Esophagus muscularis mucosa (tissue), 4 donors: ENCODE data around the gene SPRR1B. TPM values are rescaled to one million over a fixed set of nuclear protein-coding genes. Genes with fewer than 3 reads are reported as not detected.
A peak's percentile ranks its signal among the peaks of the same experiment; 100 is the strongest.

Source experiments
- DNase-seq: peaks from one replicate; pipeline ENCODE4 v3.0.0-alpha.2; 2017; ENCODE audit errors: extremely low spot score
- H3K27ac ChIP-seq, 4 donors: fragments of 200-600 bp; sonication (generic); replicated peaks in 1 of 4; 1 replicate in 3 of 4; 2 replicates in 1 of 4; pipeline ENCODE4 v1.5.1; 2016 to 2019; ENCODE audit warnings: mild to moderate bottlenecking in 1 of 4
- H3K27me3 ChIP-seq, 4 donors: fragments of 200-600 bp; sonication (generic); one replicate each; pipeline versions ENCODE4 v1.5.1 to v1.6.0; 2016 to 2019
- H3K36me3 ChIP-seq, 4 donors: fragments of 200-600 bp; sonication (generic); one replicate each; pipeline ENCODE4 v1.5.1; 2016 to 2019
- H3K4me1 ChIP-seq, 4 donors: fragments of 200-600 bp; sonication (generic); one replicate each; pipeline ENCODE4 v1.5.1; 2016 to 2019
- H3K4me3 ChIP-seq, 4 donors: fragments of 200-600 bp; sonication (generic); 1 replicate in 2 of 4; 2 replicates in 2 of 4; pipeline ENCODE4 v1.5.1; 2016 to 2019; ENCODE audit warnings: mild to moderate bottlenecking in 4 of 4, moderate library complexity in 1 of 4
- H3K9me3 ChIP-seq, 4 donors: fragments of 200-600 bp; sonication (generic); 1 replicate in 3 of 4; 2 replicates in 1 of 4; pipeline ENCODE4 v1.5.1; 2016 to 2019
- CTCF ChIP-seq, 3 experiments: fragments of 200-600 bp in 2 of 3; fragments of 450-650 bp in 1 of 3; sonication (generic) in 2 of 3; IDR thresholded peaks; one replicate each; pipeline ENCODE4 v1.5.1; 2017 to 2019; ENCODE audit warnings: antibody characterized with exemption in 3 of 3, mild to moderate bottlenecking in 2 of 3, moderate library complexity in 1 of 3
- EP300 ChIP-seq: sonication (generic); formaldehyde crosslinking; IDR thresholded peaks from one replicate; pipeline ENCODE4 v1.6.1; 2017; ENCODE audit warnings: antibody characterized with exemption
- POLR2A ChIP-seq: fragments of 450-650 bp; IDR thresholded peaks from one replicate; pipeline ENCODE4 v1.6.1; 2017; ENCODE audit warnings: antibody characterized with exemption, moderate library complexity, mild to moderate bottlenecking, low read depth
- POLR2AphosphoS5 ChIP-seq, 2 donors: sonication (generic); formaldehyde crosslinking; IDR thresholded peaks; one replicate each; pipeline ENCODE4 v1.6.1; 2017; ENCODE audit warnings: antibody characterized with exemption in 2 of 2
- WGBS: methylation state at CpG from one replicate; pipeline ENCODE4 v1.1.5; 2018; 5-methylcytosine and 5-hydroxymethylcytosine counted together
- intact Hi-C: fragments of 100-400 bp; cut with DNase I; formaldehyde crosslinking; loops from one replicate; pipeline ENCODE4 v1.15.1; 2023
- total RNA-seq, 4 donors: library from RNA; depleted of rRNA; stranded (reverse); fragments of >200 nt; gene quantifications; one replicate each; pipeline versions ENCODE4 v1.1.0 to v1.2.1, GENCODE V29; 2016

SPRR1B gene
- total RNA-seq, 4 donors from 2014 or later: not detected

- H3K27me3 ChIP-seq: no peaks in the 10 kb centered on the region
- no peak overlapping the region for H3K4me3 ChIP-seq
- H3K27ac ChIP-seq: no peak overlapping the region
- peaks cover 0 to 12% (median 3%) of the 10 kb centered on the region in 4 donors for H3K9me3 ChIP-seq
- intact Hi-C loops: no loop called here
- WGBS: 84% methylated on average over 6 of the region's 6 CpGs
- H3K4me1 ChIP-seq: no peaks in the 10 kb centered on the region
- peak; percentile 72 for DNase-seq
- TF ChIP-seq CTCF (IDR thresholded peaks at IDR 0.05) (no peak), EP300 (no peak), POLR2A (no peak), POLR2AphosphoS5 (IDR thresholded peaks at IDR 0.05) (no peak)
- no peaks in the 10 kb centered on the region for H3K36me3 ChIP-seq
These were observed 37.8 kb upstream of the SPRR1B start for GRCh38 chr1:152993186-152993585.

- Histone ChIP-seq H3K36me3 (no peaks in the 10 kb centered on the region), H3K27ac (no peak overlapping the region), H3K27me3 (no peaks in the 10 kb centered on the region), H3K4me1 (no peaks in the 10 kb centered on the region), H3K4me3 (no peak overlapping the region), H3K9me3 (peaks cover 0 to 12% (median 3%) of the 10 kb centered on the region in 4 donors)
- WGBS: 62% methylated on average over 1 of the region's 1 CpG
- intact Hi-C loops: no loop called here
- DNase-seq: no peak
- TF ChIP-seq POLR2AphosphoS5 (IDR thresholded peaks at IDR 0.05) (no peak), CTCF (IDR thresholded peaks at IDR 0.05) (no peak), POLR2A (no peak), EP300 (no peak)
These were observed 35.2 kb upstream of the SPRR1B start for GRCh38 chr1:152995842-152996241.

- WGBS: 46% methylated on average over 5 of the region's 5 CpGs
- TF ChIP-seq EP300 (no peak), POLR2AphosphoS5 (IDR thresholded peaks at IDR 0.05) (no peak), POLR2A (no peak)
- no peaks in the 10 kb centered on the region for H3K36me3 ChIP-seq
- no peaks in the 10 kb centered on the region for H3K27me3 ChIP-seq
- intact Hi-C loops: no loop called here
- H3K4me3 ChIP-seq: no peak overlapping the region
- peaks cover 0 to 12% (median 3%) of the 10 kb centered on the region in 4 donors for H3K9me3 ChIP-seq
- H3K27ac ChIP-seq: no peak overlapping the region
- H3K4me1 ChIP-seq: no peaks in the 10 kb centered on the region
- DNase-seq: peak; percentile 70
These were observed 34.2 kb upstream of the SPRR1B start for GRCh38 chr1:152996633-152997400.

- 50% methylated on average over 7 of the region's 7 CpGs for WGBS
- H3K27ac ChIP-seq: no peak overlapping the region
- intact Hi-C loops: no loop called here
These were observed 33.1 kb upstream of the SPRR1B start for GRCh38 chr1:152997901-152998300.

More at GRCh38 chr1:152997901-152998300, 33.1 kb upstream of the SPRR1B start:
- DNase-seq: no peak
- no peaks in the 10 kb centered on the region for H3K27me3 ChIP-seq
- no peak overlapping the region for H3K4me3 ChIP-seq
- peaks cover 0 to 12% (median 3%) of the 10 kb centered on the region in 4 donors for H3K9me3 ChIP-seq
- no peaks in the 10 kb centered on the region for H3K4me1 ChIP-seq
- TF ChIP-seq CTCF (IDR thresholded peaks at IDR 0.05) (no peak), POLR2A (no peak), POLR2AphosphoS5 (IDR thresholded peaks at IDR 0.05) (no peak), EP300 (no peak)
- no peaks in the 10 kb centered on the region for H3K36me3 ChIP-seq
